Mesenchymal stem cell (in vitro differentiated cells and primary cell): Measurements from ENCODE around the gene AUTS2.

Experiments
- DNase-seq: peaks from one replicate; pipeline ENCODE4 v3.0.0-alpha.2; 2013
- H2AFZ ChIP-seq: one replicate; pipeline ENCODE4 v1.6.1; 2013; ENCODE audit warnings: low read depth, mild to moderate bottlenecking, control low read depth, inconsistent platforms, low read length, moderate library complexity
- H2AK5ac ChIP-seq: 2 replicates; pipeline ENCODE4 v1.6.1; 2013; ENCODE audit warnings: low read length, moderate library complexity, mild to moderate bottlenecking, inconsistent platforms; ENCODE audit not compliant: severe bottlenecking
- H2BK120ac ChIP-seq: one replicate; pipeline ENCODE4 v1.6.1; 2013; ENCODE audit warnings: low read depth, mild to moderate bottlenecking, inconsistent platforms, low read length, moderate library complexity
- H2BK12ac ChIP-seq, 2 experiments: one replicate each; pipeline ENCODE4 v1.6.1; 2013; ENCODE audit warnings: inconsistent platforms in 2 of 2, low read length in 2 of 2, mild to moderate bottlenecking in 2 of 2, moderate library complexity in 2 of 2, control low read depth in 1 of 2
- H2BK15ac ChIP-seq: one replicate; pipeline ENCODE4 v1.6.1; 2013; ENCODE audit warnings: mild to moderate bottlenecking, low read depth, inconsistent platforms; ENCODE audit not compliant: poor library complexity, severe bottlenecking
- H2BK5ac ChIP-seq: 2 replicates; pipeline ENCODE4 v1.6.1; 2013; ENCODE audit warnings: low read depth, mild to moderate bottlenecking, low read length, control low read depth, inconsistent platforms; ENCODE audit not compliant: poor library complexity, severe bottlenecking
- H3K14ac ChIP-seq, 2 experiments: one replicate each; pipeline ENCODE4 v1.6.1; 2013; ENCODE audit warnings: inconsistent platforms in 2 of 2, low read length in 2 of 2, control low read depth in 1 of 2, mild to moderate bottlenecking in 1 of 2, moderate library complexity in 1 of 2
- H3K18ac ChIP-seq, 2 experiments: one replicate each; pipeline ENCODE4 v1.6.1; 2013; ENCODE audit warnings: inconsistent platforms in 2 of 2, low read length in 2 of 2, control low read depth in 1 of 2, low read depth in 1 of 2, mild to moderate bottlenecking in 1 of 2
- H3K23ac ChIP-seq, 2 experiments: one replicate each; pipeline ENCODE4 v1.6.1; 2013; ENCODE audit warnings: inconsistent platforms in 2 of 2, low read length in 2 of 2, mild to moderate bottlenecking in 2 of 2, moderate library complexity in 2 of 2, control low read depth in 1 of 2
- H3K27ac ChIP-seq: 2 replicates; pipeline ENCODE4 v1.5.1; 2013; ENCODE audit warnings: mild to moderate bottlenecking, moderate library complexity, low read length, control low read depth, inconsistent platforms; ENCODE audit not compliant: poor library complexity, severe bottlenecking
- H3K27me3 ChIP-seq, 2 experiments: 2 replicates each; pipeline versions ENCODE4 v1.6.1 to v1.7.0; 2013; ENCODE audit warnings: low read length in 2 of 2, mild to moderate bottlenecking in 2 of 2, moderate library complexity in 2 of 2, control low read depth in 1 of 2, inconsistent platforms in 1 of 2; ENCODE audit not compliant: control insufficient read depth in 1 of 2, insufficient read depth in 1 of 2
- H3K36me3 ChIP-seq, 2 experiments: 2 replicates each; pipeline versions ENCODE4 v1.6.1 to v1.7.0; 2013; ENCODE audit warnings: low read length in 2 of 2, control low read depth in 1 of 2, inconsistent platforms in 1 of 2, low read depth in 1 of 2, mild to moderate bottlenecking in 1 of 2; ENCODE audit not compliant: insufficient read depth in 2 of 2, control insufficient read depth in 1 of 2
- H3K4ac ChIP-seq, 2 experiments: one replicate each; pipeline ENCODE4 v1.6.1; 2013; ENCODE audit warnings: inconsistent platforms in 2 of 2, low read length in 2 of 2, mild to moderate bottlenecking in 2 of 2, moderate library complexity in 2 of 2, control low read depth in 1 of 2, low read depth in 1 of 2
- H3K4me1 ChIP-seq: 2 replicates; pipeline ENCODE4 v1.6.1; 2013; ENCODE audit warnings: low read depth, low read length, control low read depth; ENCODE audit not compliant: control insufficient read depth, insufficient read depth
- H3K4me2 ChIP-seq: 2 replicates; pipeline ENCODE4 v1.6.1; 2013; ENCODE audit warnings: low read length, mild to moderate bottlenecking, inconsistent platforms; ENCODE audit not compliant: poor library complexity, severe bottlenecking
- H3K4me3 ChIP-seq, 2 experiments: 2 replicates each; pipeline versions ENCODE4 v1.5.1 to v1.7.0; 2013; ENCODE audit warnings: low read length in 2 of 2, mild to moderate bottlenecking in 2 of 2, control low read depth in 1 of 2, low read depth in 1 of 2; ENCODE audit not compliant: insufficient read depth in 1 of 2
- H3K79me1 ChIP-seq: replicated peaks from 2 replicates; pipeline ENCODE4 v1.6.1; 2013; ENCODE audit warnings: mild to moderate bottlenecking, control low read depth, low read length, inconsistent platforms; ENCODE audit not compliant: poor library complexity, severe bottlenecking
- H3K9ac ChIP-seq: 2 replicates; pipeline ENCODE4 v1.7.0; 2013; ENCODE audit warnings: mild to moderate bottlenecking, low read length, moderate library complexity
- H3K9me3 ChIP-seq: 2 replicates; pipeline ENCODE4 v1.7.0; 2013; ENCODE audit warnings: mild to moderate bottlenecking, low read length; ENCODE audit not compliant: control insufficient read depth
- H4K8ac ChIP-seq: one replicate; pipeline ENCODE4 v1.6.1; 2013; ENCODE audit warnings: inconsistent platforms, mild to moderate bottlenecking, low read length, moderate library complexity
- H4K91ac ChIP-seq: one replicate; pipeline ENCODE4 v1.6.1; 2013; ENCODE audit warnings: mild to moderate bottlenecking, low read length, inconsistent platforms
- WGBS: methylation state at CpG from one replicate; pipeline ENCODE4 v1.1.7; 2013; ENCODE audit warnings: mixed read lengths; 5-methylcytosine and 5-hydroxymethylcytosine counted together

Gene AUTS2

GRCh38 chr7:69928621-69929020, 330.3 kb downstream of the AUTS2 start:
- Histone ChIP-seq H3K4me3 (no peak overlapping the region), H2BK5ac (no peak overlapping the region), H3K27ac (no peak overlapping the region), H4K8ac (no peak overlapping the region), H3K9me3 (peaks cover 9% of the 10 kb centered on the region), H3K14ac (no peak overlapping the region), H3K4ac (no peak overlapping the region), H3K27me3 (no peaks in the 10 kb centered on the region), H3K9ac (no peak overlapping the region), H4K91ac (no peak overlapping the region), H3K79me1 (peaks cover 18% of the 10 kb centered on the region), H3K4me2 (no peak overlapping the region), H3K18ac (no peak overlapping the region), H3K23ac (no peak overlapping the region), H2BK120ac (no peak overlapping the region), H2BK12ac (no peak overlapping the region), H2BK15ac (no peak overlapping the region), H3K4me1 (no peaks in the 10 kb centered on the region), H3K36me3 (peaks cover 2 to 5% of the 10 kb centered on the region in 2 experiments), H2AK5ac (no peak overlapping the region), H2AFZ (no peak overlapping the region)
- no peak for DNase-seq
- WGBS: 89% methylated on average over 6 of the region's 7 CpGs

GRCh38 chr7:69929622-69930021, 331.3 kb downstream of the AUTS2 start:
- no peak overlapping the region for H3K4me3 ChIP-seq
- H3K4ac ChIP-seq: no peak overlapping the region
- H4K91ac ChIP-seq: no peak overlapping the region
- no peaks in the 10 kb centered on the region for H3K4me1 ChIP-seq
- no peak overlapping the region for H2BK15ac ChIP-seq
- no peak overlapping the region for H3K9ac ChIP-seq
- no peak overlapping the region for H4K8ac ChIP-seq
- no peak overlapping the region for H3K23ac ChIP-seq
- no peak overlapping the region for H2AFZ ChIP-seq
- H3K9me3 ChIP-seq: peaks cover 4% of the 10 kb centered on the region
- no peak overlapping the region for H2BK12ac ChIP-seq
- H2BK120ac ChIP-seq: no peak overlapping the region
- 88% methylated on average over 1 of the region's 2 CpGs for WGBS
- H3K27me3 ChIP-seq: no peaks in the 10 kb centered on the region
- no peak overlapping the region for H3K14ac ChIP-seq
- DNase-seq: no peak
- peaks cover 2 to 5% of the 10 kb centered on the region in 2 experiments for H3K36me3 ChIP-seq
- H2BK5ac ChIP-seq: no peak overlapping the region
- peaks cover 20% of the 10 kb centered on the region for H3K79me1 ChIP-seq
- H3K4me2 ChIP-seq: no peak overlapping the region
- H2AK5ac ChIP-seq: no peak overlapping the region
- H3K18ac ChIP-seq: no peak overlapping the region
- H3K27ac ChIP-seq: no peak overlapping the region

- H2BK15ac ChIP-seq: no peak overlapping the region
- peak; percentile 14 for DNase-seq
- no peak overlapping the region for H3K4me3 ChIP-seq
- H3K9me3 ChIP-seq: no peaks in the 10 kb centered on the region
- H4K91ac ChIP-seq: no peak overlapping the region
- no peaks in the 10 kb centered on the region for H3K27me3 ChIP-seq
- 43% methylated on average over 2 of the region's 2 CpGs for WGBS
- no peak overlapping the region for H2BK5ac ChIP-seq
- no peak overlapping the region for H3K18ac ChIP-seq
- no peak overlapping the region for H3K4me2 ChIP-seq
- peaks cover 21% of the 10 kb centered on the region for H3K79me1 ChIP-seq
- peaks cover 2 to 5% of the 10 kb centered on the region in 2 experiments for H3K36me3 ChIP-seq
- no peak overlapping the region for H2AK5ac ChIP-seq
- no peak overlapping the region for H4K8ac ChIP-seq
- H3K27ac ChIP-seq: no peak overlapping the region
- no peak overlapping the region for H2BK120ac ChIP-seq
- H3K4ac ChIP-seq: no peak overlapping the region
- no peaks in the 10 kb centered on the region for H3K4me1 ChIP-seq
- H2AFZ ChIP-seq: no peak overlapping the region
- H2BK12ac ChIP-seq: no peak overlapping the region
- no peak overlapping the region for H3K14ac ChIP-seq
- H3K9ac ChIP-seq: no peak overlapping the region
- H3K23ac ChIP-seq: no peak overlapping the region
Measured at GRCh38 chr7:69932034-69932628, 333.9 kb downstream of the AUTS2 start.

- Histone ChIP-seq H3K18ac (no peak overlapping the region), H3K79me1 (peaks cover 11% of the 10 kb centered on the region), H3K4ac (no peak overlapping the region), H3K27ac (no peak overlapping the region), H3K36me3 (no peaks in the 10 kb centered on the region), H3K27me3 (no peaks in the 10 kb centered on the region), H2BK120ac (no peak overlapping the region), H2BK12ac (no peak overlapping the region), H3K9me3 (no peaks in the 10 kb centered on the region), H2BK15ac (no peak overlapping the region), H4K91ac (no peak overlapping the region), H3K14ac (no peak overlapping the region), H2AK5ac (no peak overlapping the region), H3K4me2 (no peak overlapping the region), H3K9ac (no peak overlapping the region), H3K4me3 (no peak overlapping the region), H2AFZ (no peak overlapping the region), H3K4me1 (no peaks in the 10 kb centered on the region), H4K8ac (no peak overlapping the region), H3K23ac (no peak overlapping the region), H2BK5ac (no peak overlapping the region)
- no peak for DNase-seq
- WGBS: 73% methylated on average over 5 of the region's 5 CpGs
Measured at GRCh38 chr7:69934144-69934903, 336.0 kb downstream of the AUTS2 start.
